GM19193 (cell line): ENCODE data around the gene MEPCE.

Experiments used
- POLR2A ChIP-seq: IDR thresholded peaks from 4 replicates; pipeline ENCODE4 v1.6.1; 2011; ENCODE audit not compliant: insufficient read depth, insufficient read length; ENCODE audit errors: extremely low read depth

The MEPCE gene

DNA sequence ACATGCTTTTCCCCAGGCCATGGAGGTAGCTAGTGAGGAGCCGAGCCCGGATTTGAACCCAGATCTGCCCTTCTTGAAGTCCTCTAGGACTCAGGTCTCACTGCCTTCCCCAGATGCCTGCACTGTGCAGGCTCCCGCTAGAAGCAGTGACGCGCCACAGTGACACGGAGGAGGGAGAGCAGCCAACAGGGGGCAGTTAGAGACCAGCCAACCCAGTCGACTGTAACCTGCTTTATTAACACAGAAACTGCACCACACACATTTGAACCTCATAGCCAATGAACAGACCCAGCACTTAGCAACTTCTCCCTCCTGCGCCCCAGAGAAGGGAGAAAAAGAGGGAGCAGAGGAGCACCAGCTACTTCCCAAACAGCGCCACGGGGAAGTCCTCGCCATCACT, 29.0 kb upstream of the MEPCE start:
- no peak for TF ChIP-seq POLR2A

DNA sequence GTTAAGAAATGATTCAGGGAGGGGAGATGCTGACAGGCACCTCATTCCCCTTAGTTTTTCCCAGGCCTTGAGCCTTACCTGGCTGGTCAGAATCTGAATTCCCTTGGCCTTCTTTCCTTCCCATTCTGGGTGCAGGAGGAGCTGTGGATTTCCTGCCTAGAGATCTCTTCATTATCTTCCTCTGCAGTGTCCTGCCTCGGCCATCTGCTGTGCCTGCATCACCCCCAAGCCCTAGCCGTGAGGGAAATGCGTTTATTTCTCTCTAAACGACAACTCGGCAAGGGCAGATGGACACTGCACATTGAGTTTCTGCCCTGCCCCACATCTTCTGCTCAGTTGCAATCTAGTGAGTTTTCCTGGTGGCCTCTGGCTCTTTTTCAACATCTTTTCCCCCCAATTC, 27.8 kb upstream of the MEPCE start:
- no peak for TF ChIP-seq POLR2A

DNA sequence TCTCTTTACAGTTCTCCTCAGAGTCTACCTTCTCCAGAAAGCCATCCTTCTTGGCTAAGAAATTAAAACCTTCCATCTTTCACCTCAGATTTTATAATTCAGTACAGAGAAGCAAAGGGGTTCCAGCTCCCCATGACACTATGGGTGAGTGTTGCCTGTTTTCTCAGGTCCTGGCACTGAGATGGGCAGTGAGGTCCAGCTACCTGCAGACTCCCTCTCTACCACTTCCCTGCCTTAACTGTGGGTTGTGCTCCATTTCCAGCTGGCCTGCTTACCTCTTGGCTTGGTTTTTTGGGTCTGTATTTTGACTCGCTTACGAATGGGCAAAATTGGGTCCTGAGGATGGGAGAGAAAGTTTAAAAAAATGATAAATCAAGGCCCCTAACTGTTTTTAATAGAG, 27.4 kb upstream of the MEPCE start:
- no peak for TF ChIP-seq POLR2A

DNA sequence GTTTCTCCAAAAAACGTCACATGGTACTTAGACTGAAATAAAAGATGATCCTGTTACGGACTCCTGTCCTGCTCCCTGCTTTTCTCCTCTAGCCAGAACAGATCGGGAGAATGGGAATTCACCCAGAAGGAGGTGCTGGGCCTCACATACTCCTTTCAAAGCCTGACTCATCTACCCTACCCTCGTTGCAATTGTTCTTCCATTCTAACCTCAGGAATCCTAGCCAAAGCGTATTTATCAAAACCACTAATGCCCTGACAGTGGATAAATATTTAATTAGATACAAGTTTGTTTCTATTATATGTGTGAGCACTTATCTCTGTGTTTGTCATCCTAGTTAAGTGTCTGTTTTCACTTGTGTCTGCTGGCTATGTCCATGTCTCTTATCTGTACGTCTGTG, 22.9 kb upstream of the MEPCE start:
- TF ChIP-seq POLR2A = no peak

DNA sequence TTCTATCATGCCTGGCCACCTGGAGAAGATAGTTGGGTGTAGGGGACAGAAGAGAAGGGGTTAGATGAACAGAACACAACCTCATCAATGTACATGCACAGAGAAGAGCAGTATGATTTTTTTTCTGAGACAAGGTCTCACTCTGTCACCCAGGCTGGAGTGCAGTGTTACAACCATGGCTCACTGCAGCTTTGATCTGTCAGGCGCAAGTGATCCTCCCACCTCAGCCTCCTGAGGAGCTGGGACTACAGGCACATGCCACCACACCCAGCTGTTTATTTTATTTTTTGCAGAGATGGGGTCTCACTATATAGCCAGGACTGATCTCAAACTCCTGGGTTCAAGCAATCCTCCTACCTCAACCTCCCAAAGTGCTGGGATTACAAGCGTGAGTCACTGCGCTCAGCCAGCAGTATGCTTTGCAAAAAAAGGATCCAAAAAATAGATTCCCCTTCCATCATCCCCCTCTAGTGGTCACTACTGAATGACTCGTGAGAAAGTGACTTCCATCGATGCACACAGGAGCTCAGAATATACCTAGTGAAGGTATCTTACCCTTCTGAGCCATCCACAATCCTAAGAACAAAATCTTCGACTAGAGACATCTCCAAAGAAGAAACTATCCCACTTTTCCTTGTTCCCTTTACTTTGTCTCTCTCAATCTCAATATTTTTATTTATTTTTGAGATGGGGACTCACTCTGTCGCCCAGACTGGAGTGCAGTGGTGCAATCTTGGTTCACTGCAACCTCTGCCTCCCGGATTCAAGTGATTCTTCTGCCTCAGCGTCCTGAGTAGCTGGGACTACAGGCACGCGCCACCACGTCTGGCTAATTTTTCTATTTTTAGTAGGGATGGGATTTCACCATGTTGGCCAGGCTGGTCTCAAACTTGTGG, 22.1 kb upstream of the MEPCE start:
- TF ChIP-seq POLR2A = no peak

DNA sequence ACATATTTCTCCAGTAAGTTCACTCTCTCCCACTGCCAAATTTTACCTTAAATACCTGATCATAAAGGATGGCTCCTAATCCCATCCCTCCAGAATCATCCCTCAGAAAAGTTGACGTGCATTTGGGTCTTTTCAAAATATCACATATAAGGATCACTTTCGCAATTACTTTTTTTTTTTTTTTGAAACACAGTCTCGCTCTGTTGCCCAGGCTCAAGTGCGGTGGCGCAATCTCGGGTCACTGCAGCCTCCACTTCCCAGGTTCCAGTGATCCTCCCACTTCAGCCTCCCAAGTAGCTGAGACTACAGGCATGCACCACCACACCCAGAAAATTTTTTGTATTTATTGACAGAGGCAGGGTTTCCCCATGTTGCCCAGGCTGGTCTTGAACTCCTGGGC, 18.5 kb upstream of the MEPCE start:
- TF ChIP-seq POLR2A = no peak

DNA sequence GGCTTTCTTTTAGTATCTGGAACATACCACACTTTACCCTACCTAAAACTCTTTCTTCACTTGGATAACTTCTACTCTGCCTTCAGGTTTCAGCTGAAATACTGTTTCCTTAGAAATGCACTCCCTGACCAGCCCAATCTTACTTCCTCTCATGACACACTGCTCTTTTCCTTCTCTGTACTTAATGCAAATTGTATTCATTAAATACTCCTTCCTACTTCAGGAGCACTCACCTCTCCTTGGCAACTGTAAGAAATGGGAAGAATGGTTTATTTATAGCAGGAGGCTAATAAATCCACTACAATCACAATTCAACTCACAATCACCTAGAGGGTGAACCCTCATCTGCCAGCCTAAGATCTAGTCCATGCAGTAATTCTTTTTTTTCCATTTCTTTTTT, 16.3 kb upstream of the MEPCE start:
- no peak for TF ChIP-seq POLR2A

DNA sequence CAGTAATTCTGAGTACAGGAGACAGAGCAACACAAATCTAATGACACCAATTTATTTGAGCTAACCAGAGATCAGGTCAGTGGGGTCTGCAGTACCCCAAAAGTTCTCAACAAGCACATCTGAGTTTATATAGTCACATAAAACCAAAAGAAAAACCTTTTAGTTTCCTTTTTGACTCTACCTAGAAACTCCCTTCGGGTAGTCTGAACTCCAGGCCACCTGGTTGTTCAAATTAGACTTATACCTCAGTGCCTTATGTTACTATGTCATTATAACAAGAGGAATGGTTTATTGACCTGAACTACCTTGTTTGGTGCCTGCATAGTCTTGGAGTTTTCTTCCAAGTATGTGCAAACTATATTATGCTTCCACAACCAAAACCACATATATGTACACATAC, 15.7 kb upstream of the MEPCE start:
- no peak for TF ChIP-seq POLR2A

DNA sequence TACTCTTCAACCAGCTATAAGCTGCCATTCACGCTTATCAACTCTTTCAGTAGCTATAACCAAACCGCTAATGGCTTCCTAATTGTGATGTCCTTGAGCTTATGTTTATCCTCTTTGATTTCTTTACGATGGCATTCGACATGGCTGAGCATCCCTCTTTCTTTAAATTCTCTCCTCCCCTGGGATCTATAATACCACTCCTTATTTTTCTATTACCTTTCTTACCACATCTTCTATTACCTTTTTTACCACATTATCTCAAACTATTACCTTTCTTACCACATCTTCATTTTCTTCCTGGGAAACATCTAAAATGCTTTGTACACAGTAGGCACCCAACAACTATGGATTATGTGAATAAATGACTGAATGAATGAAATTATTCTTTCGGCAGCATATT, 14.2 kb upstream of the MEPCE start:
- TF ChIP-seq POLR2A = no peak

DNA sequence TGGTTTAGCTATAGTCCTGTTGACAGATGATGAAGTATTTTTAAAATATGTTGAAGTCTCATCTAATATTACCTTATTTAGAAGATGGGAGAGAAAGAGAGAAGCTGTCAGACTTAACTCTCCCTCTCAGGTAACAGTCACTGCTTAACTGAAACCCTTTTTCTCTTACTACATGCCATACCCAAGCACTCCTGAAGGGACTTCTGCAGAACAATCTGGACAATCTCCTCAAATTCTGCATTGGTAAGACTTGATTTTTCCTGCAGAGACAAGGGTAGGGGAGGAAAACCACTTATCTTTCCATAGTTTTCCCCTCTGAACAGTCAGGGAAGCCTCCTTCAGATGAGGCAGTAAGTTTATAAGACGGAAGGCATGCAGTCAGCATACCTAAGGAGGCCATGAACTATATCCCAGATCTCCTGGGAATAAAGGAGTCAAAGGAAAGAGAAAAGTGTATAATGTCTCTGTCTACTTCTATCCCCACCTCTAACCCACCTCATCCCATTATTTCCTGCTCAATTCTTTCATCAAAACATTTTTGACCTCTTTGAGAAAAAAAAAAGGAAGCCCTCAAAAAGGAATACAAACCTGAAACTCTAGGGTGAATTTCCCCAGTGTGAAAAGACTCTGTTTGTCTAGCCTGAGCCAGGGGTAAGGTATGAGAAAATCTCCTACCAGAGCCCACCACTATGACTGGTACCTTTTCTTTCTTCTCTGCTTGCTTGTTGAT, 10.5 kb upstream of the MEPCE start:
- no peak for TF ChIP-seq POLR2A

DNA sequence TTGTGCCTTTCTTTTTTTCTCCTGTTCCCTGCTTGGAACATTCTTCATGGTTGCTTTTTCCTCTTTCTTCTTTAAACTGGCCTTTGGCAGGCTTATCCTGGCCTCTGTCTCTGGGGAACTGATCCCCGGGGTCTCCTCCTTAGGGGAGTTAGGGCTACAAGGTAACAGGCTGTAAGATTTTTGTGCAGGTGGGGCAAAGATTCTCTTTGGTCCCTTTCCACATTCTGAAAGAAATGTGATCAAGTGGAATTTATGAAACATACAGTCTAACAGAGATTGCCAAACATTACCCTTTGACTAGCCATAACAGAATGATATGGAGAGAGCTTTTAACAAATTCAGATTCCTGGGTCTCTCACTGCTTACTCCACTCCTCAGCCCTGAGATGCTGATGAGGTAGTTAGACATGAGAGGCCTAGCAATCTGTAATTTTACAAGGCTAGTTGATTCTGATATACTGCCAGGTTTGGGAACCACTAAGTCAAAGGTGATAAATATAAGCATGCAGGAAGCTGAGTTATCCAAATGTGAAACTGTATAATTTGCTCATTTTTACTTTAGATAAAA, 9.9 kb upstream of the MEPCE start:
- no peak for TF ChIP-seq POLR2A

DNA sequence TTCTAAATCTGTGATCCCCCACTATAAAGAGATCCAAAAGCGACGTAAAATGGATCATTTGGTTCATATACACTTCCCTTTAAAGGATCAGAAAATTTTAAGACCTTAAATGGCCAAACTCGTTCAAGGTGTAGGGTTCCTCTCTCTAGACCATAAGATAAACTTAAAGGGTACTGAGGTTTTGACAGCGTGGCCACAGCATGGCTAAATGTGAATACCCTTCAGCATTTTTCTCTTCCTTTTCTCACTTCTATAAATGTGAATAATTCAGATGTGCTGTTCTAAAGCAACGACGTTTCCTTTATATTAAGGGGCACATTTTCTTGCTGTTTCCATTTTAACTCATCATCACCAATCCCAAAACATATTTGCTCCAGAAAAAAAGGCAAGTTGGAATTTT, 6.3 kb upstream of the MEPCE start:
- no peak for TF ChIP-seq POLR2A

DNA sequence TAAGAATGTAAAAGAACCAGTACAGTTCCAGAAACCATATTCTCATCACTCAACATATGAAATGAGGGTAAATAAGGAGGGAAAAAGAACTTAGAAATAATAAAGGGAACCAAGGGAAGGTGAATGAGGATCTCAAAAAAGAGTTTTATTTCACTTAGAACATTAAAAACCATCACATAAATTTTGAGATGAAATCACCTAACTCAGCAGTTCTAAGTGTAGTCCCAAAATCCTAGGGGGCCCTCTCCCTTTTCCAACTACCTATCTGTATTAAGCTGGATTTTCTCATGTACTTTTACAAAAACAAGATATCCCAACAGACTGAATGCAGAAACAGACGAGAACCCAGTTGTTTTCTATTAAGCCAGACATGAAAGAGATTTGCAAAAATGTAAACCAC, 4.3 kb upstream of the MEPCE start:
- no peak for TF ChIP-seq POLR2A

DNA sequence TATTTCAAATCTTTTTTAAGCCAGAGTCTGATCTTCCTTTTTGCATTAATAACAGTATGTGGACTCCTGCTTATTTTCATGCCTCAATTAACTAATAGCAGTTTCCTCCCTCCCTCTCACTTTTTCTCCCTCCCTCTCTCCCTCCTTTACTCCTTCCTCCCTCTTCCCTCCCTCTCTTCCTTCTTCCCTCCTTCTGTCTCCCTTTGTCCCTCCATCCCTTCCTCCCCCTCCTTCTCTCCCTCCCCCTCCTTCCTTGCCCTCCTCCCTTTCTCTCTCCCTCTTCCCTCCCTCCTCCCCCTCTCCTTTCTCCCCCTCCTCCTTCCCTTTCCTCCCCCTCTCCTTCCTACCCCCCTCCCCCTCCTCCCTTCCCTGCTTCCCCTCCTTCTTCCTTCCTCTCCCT, 3.1 kb upstream of the MEPCE start:
- TF ChIP-seq POLR2A = no peak

DNA sequence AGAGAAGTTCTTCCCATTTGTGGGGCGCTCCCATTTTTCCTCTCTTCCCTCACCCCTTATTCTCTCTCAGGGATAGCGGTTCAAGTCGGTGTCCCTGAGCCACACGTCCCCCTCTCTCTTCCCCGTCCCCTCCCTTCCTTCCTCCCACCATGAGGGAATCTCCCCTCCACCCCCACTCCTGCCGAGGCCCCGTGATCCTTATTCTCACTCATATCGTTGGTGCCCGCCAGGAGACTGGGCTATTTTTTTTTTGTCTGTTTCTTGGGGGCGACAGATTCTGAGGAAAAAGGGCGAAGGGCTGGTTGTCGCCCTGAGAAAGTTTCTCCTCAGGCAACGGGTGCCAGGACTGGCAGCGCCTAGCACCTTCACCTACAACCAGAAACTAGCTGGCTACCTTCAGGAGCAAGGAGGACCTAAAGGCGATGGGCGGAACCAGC, 1.9 kb upstream of the MEPCE start:
- TF ChIP-seq POLR2A = no peak
